Uterus (tissue), 2 donors: ENCODE data around the gene C9orf40.

Experiments
- POLR2A ChIP-seq, 2 donors: fragments of 450-650 bp; IDR thresholded peaks; one replicate each; pipeline ENCODE4 v1.6.1; 2016; ENCODE audit warnings: antibody characterized with exemption in 2 of 2, mild to moderate bottlenecking in 1 of 2, moderate library complexity in 1 of 2
- TF ChIP-seq, protein P1 (sequence below), 4 experiments: fragments of 200-600 bp in 2 of 4; fragments of 450-650 bp in 2 of 4; sonication (generic) in 2 of 4; IDR thresholded peaks; one replicate each; pipeline ENCODE4 v1.5.1; 2016 to 2019; ENCODE audit warnings: antibody characterized with exemption in 4 of 4, mild to moderate bottlenecking in 2 of 4, moderate library complexity in 1 of 4

DNA sequence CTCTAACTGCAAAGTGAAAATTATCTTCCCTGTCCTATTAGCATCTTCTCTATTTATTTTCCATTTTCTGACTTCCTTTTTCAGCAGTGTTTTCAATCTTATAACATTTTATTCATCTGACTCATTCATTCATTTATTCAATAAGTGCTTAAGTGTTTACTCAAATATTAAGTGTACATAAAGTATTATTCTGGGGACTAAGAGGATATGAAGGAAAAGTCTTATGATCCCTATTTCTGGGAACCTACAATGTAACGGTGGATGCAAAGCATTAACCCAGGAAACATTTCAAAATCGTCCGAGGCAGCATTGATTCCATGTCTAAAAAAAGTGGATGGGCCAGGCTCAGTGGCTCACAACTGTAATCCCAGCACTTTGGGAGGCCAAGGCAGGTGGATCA, 45.6 kb downstream of the C9orf40 start:
- TF ChIP-seq, protein P1, sequence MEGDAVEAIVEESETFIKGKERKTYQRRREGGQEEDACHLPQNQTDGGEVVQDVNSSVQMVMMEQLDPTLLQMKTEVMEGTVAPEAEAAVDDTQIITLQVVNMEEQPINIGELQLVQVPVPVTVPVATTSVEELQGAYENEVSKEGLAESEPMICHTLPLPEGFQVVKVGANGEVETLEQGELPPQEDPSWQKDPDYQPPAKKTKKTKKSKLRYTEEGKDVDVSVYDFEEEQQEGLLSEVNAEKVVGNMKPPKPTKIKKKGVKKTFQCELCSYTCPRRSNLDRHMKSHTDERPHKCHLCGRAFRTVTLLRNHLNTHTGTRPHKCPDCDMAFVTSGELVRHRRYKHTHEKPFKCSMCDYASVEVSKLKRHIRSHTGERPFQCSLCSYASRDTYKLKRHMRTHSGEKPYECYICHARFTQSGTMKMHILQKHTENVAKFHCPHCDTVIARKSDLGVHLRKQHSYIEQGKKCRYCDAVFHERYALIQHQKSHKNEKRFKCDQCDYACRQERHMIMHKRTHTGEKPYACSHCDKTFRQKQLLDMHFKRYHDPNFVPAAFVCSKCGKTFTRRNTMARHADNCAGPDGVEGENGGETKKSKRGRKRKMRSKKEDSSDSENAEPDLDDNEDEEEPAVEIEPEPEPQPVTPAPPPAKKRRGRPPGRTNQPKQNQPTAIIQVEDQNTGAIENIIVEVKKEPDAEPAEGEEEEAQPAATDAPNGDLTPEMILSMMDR (IDR thresholded peaks at IDR 0.05): no peak
- TF ChIP-seq POLR2A (IDR thresholded peaks at IDR 0.05): no peak
